GM18870 (cell line): ENCODE measurements around the gene PIPOX.
"Not testable (repeated sequence)": the region's sequence is repeated elsewhere in the genome, so short reads cannot be mapped to it uniquely, and the experiment has no call there.

Experiments used
- ATAC-seq: cut with Tn5 transposase; IDR thresholded peaks from one replicate; pipeline ENCODE4 v1.9.1; 2021; ENCODE audit warnings: moderate library complexity; ENCODE audit not compliant: unreplicated experiment

Gene PIPOX

DNA sequence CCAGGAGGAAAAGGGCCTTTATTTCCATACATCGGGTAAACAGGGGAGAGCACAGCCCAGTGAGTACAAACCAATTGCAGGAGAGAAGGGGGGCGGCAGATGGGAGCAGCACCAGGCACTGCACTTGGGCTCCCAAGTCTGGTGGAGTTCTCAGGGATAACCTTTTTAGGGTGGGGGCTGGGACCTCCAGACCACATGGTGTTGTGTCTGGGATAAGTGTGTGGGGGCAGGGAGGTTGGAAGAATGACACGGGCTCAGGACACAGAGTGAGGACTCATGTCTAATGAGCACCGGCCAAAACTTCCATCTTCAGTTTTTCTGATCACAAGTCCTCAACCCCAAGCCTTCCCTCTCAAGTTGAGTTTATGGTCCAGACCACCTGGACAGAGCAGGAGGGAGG lies 30.6 kb downstream of the PIPOX start:
- no peak for ATAC-seq

- no peak for ATAC-seq
These were observed 31.5 kb downstream of the PIPOX start for GRCh38 chr17:29074488-29074887.

DNA sequence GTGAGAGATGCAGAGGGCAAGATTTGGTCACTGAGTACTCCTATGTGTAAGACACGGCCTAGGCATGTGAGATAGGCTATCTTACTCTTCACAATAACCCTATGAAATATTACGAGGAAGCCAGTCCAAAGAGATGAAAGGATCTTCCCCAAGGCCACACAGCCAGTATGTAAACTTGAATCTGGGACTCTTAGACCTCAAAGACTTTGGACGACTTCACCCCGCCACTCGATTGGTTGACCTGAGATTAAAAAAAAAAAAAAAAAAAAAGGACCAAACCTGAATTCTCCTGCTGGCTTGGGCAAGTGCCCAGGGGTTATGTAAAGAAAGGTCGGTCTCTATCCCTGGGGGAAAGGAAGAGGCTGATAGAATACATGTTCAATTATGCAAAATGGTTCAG lies 33.1 kb downstream of the PIPOX start:
- no peak for ATAC-seq

DNA sequence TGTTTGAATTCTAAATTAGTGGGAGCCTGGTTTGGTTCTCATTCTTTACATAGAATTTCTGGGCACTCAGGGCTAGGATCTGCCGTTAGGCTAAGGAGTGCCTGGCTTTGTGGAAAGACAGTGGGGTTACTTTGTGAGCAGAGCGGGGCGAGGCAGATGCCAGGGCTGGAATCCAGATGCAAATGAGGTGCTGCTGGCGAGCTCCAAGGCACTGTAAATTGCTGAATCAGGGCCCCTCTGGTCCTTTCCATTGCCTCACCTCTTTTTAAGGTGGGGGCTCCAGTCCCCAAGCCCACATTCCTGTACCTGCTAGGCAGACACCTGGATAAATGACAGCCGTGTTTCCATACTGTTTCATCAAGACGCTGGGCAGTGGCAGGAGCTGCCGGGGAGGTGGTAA lies 33.8 kb downstream of the PIPOX start:
- ATAC-seq = no peak

DNA sequence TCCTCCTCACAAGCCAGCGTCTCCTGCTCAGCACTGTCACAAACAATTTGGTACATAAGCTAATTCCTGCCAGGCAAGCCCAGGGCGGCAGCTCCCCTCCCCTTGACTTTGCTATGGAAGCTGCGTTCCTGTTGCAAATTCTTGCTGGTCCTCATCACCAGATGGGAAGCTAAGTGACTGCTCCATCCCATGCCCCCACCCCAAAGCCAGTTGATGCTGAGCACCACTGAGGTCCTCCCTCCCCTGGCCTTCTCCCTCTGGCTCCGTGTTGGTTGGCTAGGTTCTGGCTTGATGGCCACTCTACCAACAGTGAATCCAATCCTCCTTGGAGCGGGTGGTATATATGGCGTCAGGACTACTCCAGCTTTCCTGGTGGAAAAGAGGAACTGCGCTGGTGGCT lies 34.4 kb downstream of the PIPOX start:
- no peak for ATAC-seq

GRCh38 chr17:29078183-29079045 lies 35.5 kb downstream of the PIPOX start:
- ATAC-seq = no peak

DNA sequence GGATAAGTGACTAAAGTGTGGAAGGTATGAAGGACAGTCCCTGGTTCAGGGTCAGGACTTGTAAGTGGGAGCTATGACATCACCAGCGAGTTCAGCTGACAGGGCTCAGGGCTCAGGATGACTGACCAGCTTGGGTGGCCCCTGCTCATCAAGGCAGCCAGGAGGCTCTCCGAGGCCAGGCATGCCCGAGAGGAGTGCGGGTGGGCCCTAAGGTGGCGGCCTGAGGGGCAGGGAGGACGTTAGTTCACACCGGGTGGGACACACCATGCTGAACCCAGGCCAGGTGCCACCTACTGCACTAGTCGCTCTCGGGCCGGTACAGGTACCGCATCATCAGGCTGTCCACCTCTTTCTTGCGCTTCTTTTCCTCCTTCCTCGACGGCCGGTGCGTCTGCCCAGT lies 36.5 kb downstream of the PIPOX start:
- no peak for ATAC-seq

- no peak for ATAC-seq
These were observed 36.9 kb downstream of the PIPOX start for GRCh38 chr17:29079887-29080286.

- no peak for ATAC-seq
These were observed 37.4 kb downstream of the PIPOX start for GRCh38 chr17:29080323-29080722.

DNA sequence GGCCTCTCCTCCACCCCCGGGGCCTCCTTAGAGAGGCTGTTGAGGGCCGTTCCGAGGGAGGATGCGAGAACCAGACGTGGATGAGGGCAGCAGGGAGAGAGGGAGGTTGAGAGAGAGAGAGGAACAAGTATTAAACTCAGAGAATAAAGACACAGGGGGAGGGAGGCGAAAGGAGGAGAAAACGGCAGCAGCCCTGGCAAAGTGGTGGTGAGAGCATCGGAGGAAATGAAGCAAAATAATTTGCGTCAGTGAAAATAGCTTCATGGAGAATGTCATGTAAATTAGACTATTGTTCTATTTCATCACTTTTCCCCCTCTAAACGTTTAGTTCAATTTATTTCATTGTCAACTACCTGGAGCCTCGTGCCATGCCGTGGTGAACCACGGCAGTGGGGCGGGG lies 38.0 kb downstream of the PIPOX start:
- no peak for ATAC-seq

DNA sequence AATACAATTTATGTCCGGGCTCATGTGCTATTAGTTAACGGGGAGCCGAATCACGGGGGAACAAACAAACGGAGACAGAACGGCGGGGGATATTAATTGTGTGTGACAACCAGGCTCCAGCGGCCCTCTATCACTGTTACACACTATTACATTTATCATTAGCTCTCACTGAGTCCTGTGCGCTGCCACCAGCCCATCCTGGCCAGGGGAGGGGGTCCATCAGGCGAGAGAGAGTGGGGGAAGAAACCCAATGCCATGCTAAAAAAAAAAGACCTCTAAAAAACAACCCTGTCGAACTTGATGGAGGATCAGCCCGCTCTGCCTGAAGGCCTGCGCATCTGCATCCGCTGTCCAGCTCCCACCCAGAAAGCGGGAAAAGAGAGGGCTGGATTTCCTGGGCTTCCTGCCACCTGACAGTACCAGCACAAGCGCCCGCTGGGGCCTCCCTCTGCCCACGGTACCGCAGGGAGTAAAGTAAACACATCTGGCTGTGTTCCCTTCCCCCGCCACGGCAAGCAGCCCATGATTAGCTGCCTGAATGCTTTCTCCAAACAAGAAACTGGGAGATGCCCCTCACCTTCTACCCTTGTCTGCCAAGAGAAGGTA lies 41.7 kb downstream of the PIPOX start:
- no peak for ATAC-seq

- ATAC-seq = no peak
These were observed 42.3 kb downstream of the PIPOX start for GRCh38 chr17:29085223-29085622.

DNA sequence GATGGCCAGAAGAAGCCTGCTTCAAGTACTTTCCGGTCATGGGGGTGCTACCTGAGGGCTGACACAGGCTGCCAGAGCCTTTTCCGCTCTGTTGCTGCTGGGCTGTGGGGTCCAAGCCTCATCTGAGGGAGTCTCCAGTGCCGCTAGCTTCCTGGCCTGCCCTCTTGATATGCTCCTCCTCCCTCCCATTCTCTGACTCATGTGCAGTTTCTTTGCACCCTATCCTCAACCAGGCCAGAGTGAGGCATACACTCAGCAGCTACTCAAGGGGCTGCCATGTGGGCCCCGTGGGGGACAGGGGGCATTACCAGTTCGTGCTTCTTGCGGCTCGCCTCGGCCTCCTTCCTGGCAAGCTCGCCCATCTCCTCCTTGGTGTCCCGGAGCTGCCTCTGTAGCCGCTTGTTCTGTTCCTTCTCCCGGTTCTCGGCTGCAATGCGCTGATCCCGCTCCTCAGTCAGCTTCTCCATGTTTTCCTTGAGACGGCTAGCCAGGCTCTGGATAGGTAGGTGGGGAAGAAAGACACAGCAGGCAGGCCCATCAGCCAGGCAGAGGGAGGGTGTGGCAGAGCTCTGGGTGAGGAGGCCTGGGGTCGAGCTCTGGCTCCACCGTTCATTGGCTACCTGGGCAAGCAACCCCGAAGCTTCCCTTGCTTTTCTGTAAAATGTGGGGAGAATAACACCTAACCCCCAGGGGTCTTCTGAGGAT lies 43.8 kb downstream of the PIPOX start:
- ATAC-seq = no peak

DNA sequence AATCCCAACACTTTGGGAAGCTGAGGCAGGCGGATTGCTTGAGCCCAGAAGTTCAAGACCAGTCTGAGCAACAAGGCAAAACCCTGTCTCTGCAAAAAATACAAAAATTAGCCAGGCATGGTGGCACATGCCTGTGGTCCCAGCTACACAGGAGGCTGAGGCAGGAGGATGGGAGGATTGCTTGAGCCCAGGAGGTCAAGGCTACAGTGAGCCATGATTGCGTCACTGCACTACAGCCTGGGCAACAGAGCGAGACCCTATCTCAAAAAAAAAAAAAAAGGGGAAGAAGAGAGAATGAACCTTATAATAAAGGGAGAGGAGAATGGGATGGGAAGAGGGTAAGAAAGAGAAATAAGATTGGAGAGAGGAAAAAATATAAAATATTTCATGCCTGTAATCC lies 45.8 kb downstream of the PIPOX start:
- not testable (repeated sequence) for ATAC-seq

DNA sequence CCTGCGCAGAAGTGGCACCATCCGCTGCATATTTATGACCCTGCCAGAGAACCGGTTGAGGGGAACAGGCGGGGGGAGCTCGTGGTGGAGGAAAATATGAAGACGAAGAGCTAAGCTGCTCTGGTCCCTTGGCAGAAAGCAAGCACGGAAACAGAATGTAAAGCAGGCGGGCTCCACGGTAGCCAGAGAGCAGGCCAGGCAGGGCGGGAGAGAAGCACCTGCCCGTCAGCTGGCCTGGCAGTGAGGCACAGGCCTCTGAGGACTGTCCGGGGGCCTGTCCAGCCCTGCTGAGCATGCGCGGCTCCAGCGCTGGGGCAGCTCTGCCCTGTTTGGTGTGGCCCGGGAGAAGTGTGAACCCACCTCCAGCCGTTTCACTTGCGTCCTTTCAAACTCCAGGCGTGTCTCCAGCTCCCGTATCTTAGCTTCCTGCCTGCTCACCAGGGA lies 46.7 kb downstream of the PIPOX start:
- ATAC-seq = no peak

DNA sequence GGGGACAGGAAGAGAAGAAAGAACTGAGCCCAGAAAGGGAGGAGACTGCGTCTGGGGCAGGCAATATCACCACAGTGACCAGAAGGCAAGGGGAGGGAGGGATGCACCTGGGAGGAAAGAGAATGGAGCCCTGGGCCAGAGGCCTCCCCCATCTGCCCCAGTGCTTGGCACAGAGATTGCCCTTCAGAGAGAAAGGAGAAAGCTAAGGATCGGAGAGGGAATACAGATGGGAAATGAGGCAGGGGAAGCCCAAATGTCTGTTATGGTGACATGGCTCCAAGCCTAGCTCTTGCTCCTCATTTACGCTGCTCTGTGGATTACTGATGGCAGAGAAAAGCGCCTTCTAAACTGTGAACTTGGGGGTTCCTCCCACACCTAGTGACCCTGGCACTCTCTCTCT lies 47.2 kb downstream of the PIPOX start:
- ATAC-seq = no peak

- ATAC-seq = no peak
These were observed 48.0 kb downstream of the PIPOX start for GRCh38 chr17:29090750-29091605.

DNA sequence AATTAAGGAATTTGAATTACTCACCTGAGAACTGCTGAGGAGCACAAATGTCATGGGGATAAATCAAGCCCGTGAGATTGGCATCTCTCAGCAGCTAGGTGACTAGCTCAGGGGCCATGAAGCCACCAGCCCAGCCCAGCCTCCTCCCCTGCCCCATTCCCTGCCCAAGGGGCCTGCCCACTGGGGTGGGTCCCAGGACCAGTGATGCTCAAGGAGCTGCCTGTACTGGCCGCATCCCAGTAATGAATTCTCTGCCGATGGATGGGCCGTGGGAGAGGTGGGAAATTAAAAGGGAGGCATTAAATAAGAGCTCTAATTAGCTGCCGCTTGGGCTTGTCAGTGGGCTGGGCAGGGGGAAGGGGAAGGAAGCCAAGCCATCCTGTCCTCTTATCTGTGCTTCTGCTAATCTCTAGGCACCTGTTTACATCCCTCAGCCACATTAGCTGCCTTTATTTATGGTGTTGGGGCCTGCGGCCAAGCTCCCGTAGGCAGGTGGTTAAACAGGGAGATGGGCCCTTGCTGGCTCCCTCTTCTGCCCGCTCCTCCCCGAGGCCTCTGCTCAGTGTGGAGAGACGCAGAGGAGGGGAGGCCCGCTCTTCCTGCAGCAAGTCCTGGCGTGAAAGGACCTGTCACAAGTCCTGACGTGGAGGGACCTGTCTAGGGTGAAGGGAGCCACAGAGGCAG lies 48.8 kb downstream of the PIPOX start:
- no peak for ATAC-seq

GRCh38 chr17:29093090-29093871 lies 50.3 kb downstream of the PIPOX start:
- ATAC-seq = no peak
